AG04449 (cell line): ENCODE data around the gene CFAP52.
"Not testable (repeated sequence)": the region's sequence is repeated elsewhere in the genome, so short reads cannot be mapped to it uniquely, and the experiment has no call there.

Experiments used
- CTCF ChIA-PET: fragments of 350-600 bp; formaldehyde crosslinking; extraction: SDS; loops from one replicate; lab custom pipeline; 2021; ENCODE audit warnings: antibody characterized with exemption; lab: Yijun Ruan, JAX
- POLR2A ChIA-PET: fragments of 400-600, 350-600 bp; formaldehyde crosslinking; extraction: SDS; loops from one replicate; lab custom pipeline; 2020; ENCODE audit warnings: antibody characterized with exemption, inconsistent platforms; lab: Yijun Ruan, JAX
- DNase-seq: peaks from one replicate; pipeline ENCODE4 v3.0.0-alpha.2; 2010; ENCODE audit warnings: low read depth, low spot score
- H3K4me3 ChIP-seq: 2 replicates; pipeline ENCODE4 v1.5.1; 2011; ENCODE audit warnings: low read depth, mild to moderate bottlenecking, control low read depth, low read length
- TF ChIP-seq, protein P1 (sequence below): IDR thresholded peaks from one replicate; pipeline ENCODE4 v1.5.1; 2011; ENCODE audit warnings: mild to moderate bottlenecking, moderate library complexity, low read length, control low read depth, inconsistent platforms; ENCODE audit not compliant: insufficient read depth; ENCODE audit errors: missing control alignments

CFAP52 gene

DNA sequence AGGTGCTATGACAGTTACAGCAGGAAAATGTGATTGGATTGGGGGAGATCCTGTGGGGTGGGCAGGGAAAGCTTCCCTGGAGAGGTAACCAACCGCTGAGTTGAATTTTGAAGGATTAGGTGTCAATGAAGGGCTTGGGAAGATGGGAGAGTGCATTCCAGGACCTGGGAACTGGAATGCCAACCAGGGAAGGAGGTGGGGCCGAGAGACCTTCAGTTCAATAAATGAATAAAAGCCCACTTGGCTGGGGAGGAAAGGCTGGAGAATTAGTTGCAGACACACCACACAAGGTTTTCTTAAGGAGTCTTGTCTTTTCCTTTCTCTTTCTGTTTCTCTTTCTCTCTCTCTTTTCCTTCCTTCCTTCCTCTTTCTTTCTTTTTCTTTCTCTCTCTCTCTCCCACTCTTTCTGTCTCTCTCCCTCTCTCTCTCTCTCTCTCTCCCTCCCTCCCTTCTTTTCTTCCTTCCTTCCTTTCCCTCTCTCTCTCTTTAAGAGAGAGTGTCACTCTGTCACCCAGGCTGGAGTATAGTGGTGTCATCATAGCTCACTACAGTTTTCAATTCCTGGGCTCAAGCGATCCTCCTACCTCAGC lies 72.2 kb downstream of the CFAP52 start:
- no peak for DNase-seq
- POLR2A ChIA-PET, result no interaction called here
- H3K4me3 ChIP-seq, result no peak overlapping the region
- TF ChIP-seq, protein P1, sequence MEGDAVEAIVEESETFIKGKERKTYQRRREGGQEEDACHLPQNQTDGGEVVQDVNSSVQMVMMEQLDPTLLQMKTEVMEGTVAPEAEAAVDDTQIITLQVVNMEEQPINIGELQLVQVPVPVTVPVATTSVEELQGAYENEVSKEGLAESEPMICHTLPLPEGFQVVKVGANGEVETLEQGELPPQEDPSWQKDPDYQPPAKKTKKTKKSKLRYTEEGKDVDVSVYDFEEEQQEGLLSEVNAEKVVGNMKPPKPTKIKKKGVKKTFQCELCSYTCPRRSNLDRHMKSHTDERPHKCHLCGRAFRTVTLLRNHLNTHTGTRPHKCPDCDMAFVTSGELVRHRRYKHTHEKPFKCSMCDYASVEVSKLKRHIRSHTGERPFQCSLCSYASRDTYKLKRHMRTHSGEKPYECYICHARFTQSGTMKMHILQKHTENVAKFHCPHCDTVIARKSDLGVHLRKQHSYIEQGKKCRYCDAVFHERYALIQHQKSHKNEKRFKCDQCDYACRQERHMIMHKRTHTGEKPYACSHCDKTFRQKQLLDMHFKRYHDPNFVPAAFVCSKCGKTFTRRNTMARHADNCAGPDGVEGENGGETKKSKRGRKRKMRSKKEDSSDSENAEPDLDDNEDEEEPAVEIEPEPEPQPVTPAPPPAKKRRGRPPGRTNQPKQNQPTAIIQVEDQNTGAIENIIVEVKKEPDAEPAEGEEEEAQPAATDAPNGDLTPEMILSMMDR, result no peak
- CTCF ChIA-PET, result no interaction called here

- CTCF ChIA-PET, result no interaction called here
- TF ChIP-seq, protein P1, result no peak
- POLR2A ChIA-PET, result no interaction called here
- no peak for DNase-seq
- H3K4me3 ChIP-seq, result no peak overlapping the region
Observed at GRCh38 chr17:9658593-9659211, 82.3 kb downstream of the CFAP52 start.

GRCh38 chr17:9661027-9661426 lies 84.6 kb downstream of the CFAP52 start:
- CTCF ChIA-PET, result no interaction called here
- H3K4me3 ChIP-seq, result no peak overlapping the region
- no peak for DNase-seq
- TF ChIP-seq, protein P1, result no peak
- POLR2A ChIA-PET, result no interaction called here

DNA sequence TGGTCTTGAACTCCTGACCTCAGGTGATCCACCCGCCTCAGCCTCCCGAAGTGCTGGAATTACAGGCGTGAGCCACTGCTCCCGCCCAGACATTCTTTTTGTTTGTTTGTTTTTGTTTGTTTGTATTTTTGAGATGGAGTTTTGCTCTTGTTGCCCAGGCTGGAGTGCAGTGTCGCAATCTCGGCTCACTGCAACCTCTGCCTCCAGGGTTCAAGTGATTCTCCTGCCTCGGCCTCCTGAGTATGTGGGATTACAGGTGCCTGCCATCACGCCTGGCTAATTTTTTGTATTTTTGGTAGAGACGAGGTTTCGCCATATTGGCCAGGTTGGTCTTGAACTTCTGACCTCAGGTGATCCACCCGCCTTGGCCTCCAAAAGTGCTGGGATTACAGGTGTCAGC lies 87.1 kb downstream of the CFAP52 start:
- CTCF ChIA-PET, DNase-seq, H3K4me3 ChIP-seq, POLR2A ChIA-PET: not testable (repeated sequence)

GRCh38 chr17:9666461-9667050 lies 90.1 kb downstream of the CFAP52 start:
- CTCF ChIA-PET, result no interaction called here
- DNase-seq, result no peak
- POLR2A ChIA-PET, result no interaction called here
- H3K4me3 ChIP-seq, result no peak overlapping the region
- TF ChIP-seq, protein P1, result no peak

GRCh38 chr17:9668517-9668916 lies 92.1 kb downstream of the CFAP52 start:
- TF ChIP-seq, protein P1, result no peak
- CTCF ChIA-PET, result no interaction called here
- POLR2A ChIA-PET, result no interaction called here
- DNase-seq, result no peak
- no peak overlapping the region for H3K4me3 ChIP-seq
